GM19467 (cell line): ENCODE measurements around the gene DLG5.
"Not testable (repeated sequence)": the region's sequence is repeated elsewhere in the genome, so short reads cannot be mapped to it uniquely, and the experiment has no call there.

ENCODE experiments used
- ATAC-seq: cut with Tn5 transposase; IDR thresholded peaks from one replicate; pipeline ENCODE4 v1.9.1; 2021; ENCODE audit warnings: mild to moderate bottlenecking, moderate library complexity; ENCODE audit not compliant: unreplicated experiment

The DLG5 gene

GRCh38 chr10:77776487-77776886 is 150.1 kb downstream of the DLG5 start:
- no peak for ATAC-seq

GRCh38 chr10:77774940-77775391 is 151.6 kb downstream of the DLG5 start:
- ATAC-seq: no peak

GRCh38 chr10:77773631-77774426 is 152.7 kb downstream of the DLG5 start:
- no peak for ATAC-seq

- not testable (repeated sequence) for ATAC-seq
Observed at GRCh38 chr10:77772852-77773600, 153.5 kb downstream of the DLG5 start.

GRCh38 chr10:77771851-77772250 is 154.7 kb downstream of the DLG5 start:
- ATAC-seq: no peak

- ATAC-seq: no peak
Observed at GRCh38 chr10:77771450-77771849, 155.1 kb downstream of the DLG5 start.

GRCh38 chr10:77770868-77771175 is 155.7 kb downstream of the DLG5 start:
- ATAC-seq: no peak

- ATAC-seq: no peak
Observed at GRCh38 chr10:77770081-77770867, 156.3 kb downstream of the DLG5 start.

- no peak for ATAC-seq
Observed at GRCh38 chr10:77768039-77768438, 158.5 kb downstream of the DLG5 start.

GRCh38 chr10:77763453-77764430 is 162.8 kb downstream of the DLG5 start:
- no peak for ATAC-seq

- not testable (repeated sequence) for ATAC-seq
Observed at GRCh38 chr10:77758406-77758805, 168.1 kb downstream of the DLG5 start.

- ATAC-seq: no peak
Observed at GRCh38 chr10:77756319-77757232, 170.0 kb downstream of the DLG5 start.

- ATAC-seq: no peak
Observed at GRCh38 chr10:77746047-77746707, 180.4 kb downstream of the DLG5 start.

GRCh38 chr10:77744245-77744644 is 182.3 kb downstream of the DLG5 start:
- ATAC-seq: no peak

- no peak for ATAC-seq
Observed at GRCh38 chr10:77742172-77742571, 184.4 kb downstream of the DLG5 start.

GRCh38 chr10:77741746-77742145 is 184.8 kb downstream of the DLG5 start:
- no peak for ATAC-seq
